ENCODE data around the gene CAPN14.

The CAPN14 gene

GRCh38 chr2:31223749-31224148 lies 6.4 kb upstream of the CAPN14 start:
- DNase-seq, result no peak

- DNase-seq, result no peak
Observed at GRCh38 chr2:31223026-31223425, 5.7 kb upstream of the CAPN14 start.

DNA sequence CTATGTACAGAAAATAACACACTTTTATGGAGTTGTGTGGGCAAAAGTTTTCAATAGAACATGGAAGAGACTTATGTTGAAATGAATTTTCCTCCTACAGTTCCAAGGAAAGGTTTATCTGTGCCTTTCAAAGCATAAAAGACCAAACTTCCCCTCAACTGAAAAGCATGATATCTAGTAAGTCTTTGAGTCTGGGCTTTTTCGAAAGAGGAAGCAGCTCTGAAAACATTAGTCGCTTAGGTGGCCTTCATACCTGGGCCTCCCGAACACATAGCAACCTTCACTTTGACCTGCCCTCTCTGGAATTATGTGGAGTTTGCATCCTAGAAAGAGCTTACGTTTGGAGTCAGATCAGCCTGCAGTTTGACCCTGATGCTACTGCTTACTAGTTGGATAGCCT lies 4.8 kb upstream of the CAPN14 start:
- DNase-seq, result no peak

DNA sequence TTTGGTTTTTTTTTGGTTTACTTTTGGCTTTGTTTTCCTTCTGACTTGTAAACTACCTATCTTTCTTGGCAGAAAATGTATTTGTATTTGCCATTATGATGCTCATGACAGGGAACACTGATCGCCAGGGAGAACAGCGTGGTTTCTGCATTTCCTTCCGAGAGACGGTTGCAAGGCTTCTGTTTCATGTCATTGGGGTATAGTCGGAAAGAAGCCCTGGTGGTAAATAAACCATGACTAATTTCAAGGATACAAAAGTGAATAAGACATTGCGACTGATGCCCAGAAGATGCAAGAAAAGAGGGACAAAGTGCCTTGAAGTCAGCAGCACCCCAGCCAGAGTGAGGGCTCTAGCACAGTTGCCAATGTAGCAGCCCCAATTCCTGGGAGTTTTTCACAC lies 4.2 kb upstream of the CAPN14 start:
- no peak for DNase-seq

GRCh38 chr2:31219131-31219969 lies 2.0 kb upstream of the CAPN14 start:
- no peak for DNase-seq

DNA sequence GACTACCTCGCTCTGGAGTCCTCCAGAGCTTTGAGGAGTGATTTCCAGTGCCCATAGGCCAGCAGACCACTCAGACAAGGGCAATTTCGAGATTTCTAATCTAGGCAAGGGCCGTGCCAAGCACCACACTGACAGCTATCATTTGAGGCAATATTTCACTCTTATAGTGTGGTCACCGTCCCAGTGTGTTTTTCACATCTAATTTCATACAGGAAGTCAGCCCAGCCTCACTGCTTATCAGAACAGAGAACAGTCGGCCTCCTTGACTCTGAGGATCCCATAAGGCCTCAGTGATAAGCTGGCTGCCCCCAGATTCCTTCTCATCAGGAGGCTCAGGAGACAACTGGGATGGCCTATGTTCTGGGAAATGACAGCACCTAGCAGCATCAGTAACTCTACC lies 581 bp downstream of the CAPN14 start:
- DNase-seq, result no peak

DNA sequence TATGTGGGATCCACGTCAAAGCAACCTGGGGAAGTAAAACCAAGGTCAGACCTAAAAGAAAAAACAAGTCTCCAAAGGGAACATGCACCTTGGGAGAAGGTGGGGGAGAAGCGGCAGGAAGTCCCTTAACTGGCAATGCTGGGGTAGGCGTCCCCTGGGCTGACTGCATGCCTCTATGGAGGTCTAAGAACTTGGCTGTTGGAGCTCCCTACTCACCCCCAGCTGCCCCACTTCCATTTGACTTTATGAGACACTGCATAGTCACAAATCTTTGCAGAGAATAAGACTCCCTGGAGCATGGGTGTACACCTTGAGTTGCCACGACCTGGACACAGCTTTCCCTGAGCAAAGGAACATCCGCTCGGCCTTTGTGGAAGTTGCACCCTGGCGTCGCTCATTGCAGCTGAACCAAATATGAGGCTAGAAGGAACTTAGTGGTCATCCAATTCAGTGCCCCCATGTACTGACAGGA lies 2.8 kb downstream of the CAPN14 start:
- DNase-seq, result no peak

DNA sequence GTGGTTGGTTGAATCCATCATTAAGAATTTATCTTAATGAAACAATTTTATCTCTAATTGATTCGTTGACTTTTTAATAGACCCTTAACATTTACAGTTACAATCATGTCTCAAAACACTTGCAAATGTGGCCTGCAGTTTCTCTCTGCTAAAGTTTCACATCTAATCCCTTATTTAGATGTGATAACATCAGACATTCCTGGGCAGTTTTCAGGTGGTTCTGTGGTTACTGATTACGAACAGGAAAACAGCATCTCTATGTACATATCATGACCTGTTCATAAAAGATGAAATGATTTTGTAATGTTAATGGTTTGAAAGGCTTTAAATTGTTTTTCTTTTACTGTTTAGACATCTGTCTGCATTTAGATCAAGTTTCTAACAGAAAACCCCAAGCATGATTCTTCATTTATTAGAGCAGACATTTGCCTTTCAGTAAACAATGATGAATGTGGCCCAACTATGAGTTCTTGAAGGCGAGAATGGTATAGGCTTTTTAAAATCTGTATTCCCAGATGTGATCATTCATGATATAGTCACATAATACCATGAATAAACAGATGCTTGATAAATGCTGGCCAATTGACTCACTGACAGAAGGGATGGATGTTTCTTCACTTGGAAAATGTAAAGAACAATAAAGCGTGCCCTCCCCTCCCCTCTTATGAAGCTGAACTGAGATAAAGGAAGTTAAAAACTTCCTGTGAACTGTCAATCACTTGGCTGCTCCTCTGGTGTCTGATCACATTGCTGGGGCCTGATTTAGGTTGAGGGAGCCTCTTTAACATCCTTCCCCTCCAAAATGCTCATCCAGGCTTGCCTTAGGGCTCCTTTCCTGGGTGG lies 3.5 kb downstream of the CAPN14 start:
- DNase-seq, result no peak

DNA sequence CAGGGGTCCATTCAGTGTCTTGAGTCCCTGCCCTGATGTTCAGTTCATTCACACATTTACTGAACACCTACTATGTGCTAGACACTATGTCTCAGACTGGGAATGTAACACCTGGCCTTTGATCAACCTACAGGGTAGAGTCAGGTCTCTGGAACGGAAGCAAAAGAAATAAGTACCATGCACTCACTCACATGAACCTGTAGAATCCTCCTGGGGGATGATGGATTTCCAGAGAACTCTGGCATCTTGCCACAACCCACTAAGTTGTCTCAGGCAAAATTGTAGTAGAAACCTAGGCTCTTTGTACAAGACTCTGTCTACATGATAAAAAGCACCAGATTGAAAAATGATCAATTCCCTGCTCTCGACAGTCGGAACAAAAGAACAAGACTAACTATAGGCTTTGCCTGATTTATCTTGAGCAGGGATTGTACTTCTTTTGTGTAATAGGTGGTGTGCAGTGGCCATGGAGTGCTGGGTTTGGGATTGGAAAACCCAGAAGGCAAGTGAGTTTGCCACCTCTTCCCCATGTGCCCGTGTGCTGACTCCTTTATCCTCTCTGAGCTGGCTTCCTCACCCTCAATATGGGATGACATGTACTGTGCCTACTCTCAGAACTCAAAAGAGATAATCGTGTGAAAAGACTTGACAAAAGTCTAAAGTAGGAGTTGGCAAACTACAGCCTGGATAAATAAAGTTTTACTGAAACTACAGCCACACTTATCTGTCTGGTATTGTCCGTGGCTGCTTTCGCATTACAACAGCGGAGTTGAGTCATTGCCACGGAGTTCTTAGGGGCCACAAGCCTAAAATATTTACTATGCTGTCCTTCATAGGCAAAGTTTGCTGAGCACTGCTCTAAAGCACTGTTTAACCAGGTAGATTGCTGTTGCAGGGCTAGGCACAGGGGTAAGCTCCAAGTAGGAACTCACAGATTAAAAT lies 4.4 kb downstream of the CAPN14 start:
- DNase-seq, result no peak

- DNase-seq, result no peak
Observed at GRCh38 chr2:31208240-31208639, 9.1 kb downstream of the CAPN14 start.

GRCh38 chr2:31207790-31208189 lies 9.5 kb downstream of the CAPN14 start:
- no peak for DNase-seq

DNA sequence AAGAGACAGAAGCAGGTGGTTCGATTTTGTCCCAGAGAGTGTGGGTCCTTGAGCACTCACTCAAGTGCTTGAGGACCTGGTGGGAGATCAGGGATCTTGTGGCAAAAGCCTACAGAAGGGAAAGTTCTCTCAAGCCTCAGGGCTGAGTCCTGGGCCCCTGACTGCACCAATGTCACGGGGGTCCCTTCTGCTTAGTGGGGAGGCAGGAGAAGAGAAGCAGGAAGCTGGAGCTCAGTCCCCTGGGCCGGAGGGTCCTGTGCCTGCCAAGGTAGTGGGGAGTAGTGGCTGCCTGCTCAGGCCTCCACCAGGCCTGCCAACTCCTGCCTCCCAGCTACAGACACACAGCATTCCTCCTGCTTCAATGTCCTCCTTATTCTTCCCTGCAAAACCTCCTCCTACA lies 11.7 kb downstream of the CAPN14 start:
- DNase-seq, result no peak

DNA sequence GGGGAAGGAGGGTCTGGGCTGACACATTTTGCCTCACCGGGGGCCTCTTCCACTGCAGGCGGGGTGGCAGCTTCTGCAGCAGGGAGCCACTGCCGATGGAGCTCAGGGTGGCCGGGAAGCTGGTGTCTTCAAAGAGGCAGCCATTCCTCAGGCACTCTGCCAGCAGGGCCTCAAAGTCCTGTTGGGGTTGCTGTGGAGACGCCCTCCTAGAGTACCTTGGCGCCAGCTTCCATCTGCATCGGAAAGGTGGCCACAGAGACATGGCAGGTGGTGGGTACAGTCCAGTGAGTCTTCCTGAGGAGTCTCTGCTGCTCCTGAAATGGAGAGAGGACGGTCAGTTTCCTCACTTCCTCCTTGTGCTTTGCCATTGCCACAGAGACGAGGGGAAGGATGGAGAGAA lies 12.1 kb downstream of the CAPN14 start:
- DNase-seq, result no peak

GRCh38 chr2:31204783-31205182 lies 12.5 kb downstream of the CAPN14 start:
- DNase-seq, result no peak

DNA sequence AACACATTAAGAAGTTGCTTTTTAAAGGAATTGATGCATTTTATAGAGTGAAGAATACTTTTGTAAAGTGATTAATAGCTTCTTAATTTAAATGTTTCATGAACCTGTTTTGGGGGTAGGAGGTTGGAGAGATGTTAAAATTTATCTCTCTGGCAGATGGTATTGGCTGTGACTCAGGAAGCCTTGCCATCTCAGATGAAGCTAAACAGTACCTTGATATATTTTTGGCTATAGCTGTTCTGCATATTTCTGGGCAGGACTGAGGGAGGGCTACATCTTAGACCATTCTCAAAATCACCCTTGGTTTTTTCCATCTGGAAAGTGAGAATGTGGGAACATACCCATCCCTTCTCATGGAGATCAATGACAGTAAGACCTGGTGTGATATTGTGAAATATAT lies 13.4 kb downstream of the CAPN14 start:
- no peak for DNase-seq

- no peak for DNase-seq
Observed at GRCh38 chr2:31202833-31203232, 14.5 kb downstream of the CAPN14 start.

DNA sequence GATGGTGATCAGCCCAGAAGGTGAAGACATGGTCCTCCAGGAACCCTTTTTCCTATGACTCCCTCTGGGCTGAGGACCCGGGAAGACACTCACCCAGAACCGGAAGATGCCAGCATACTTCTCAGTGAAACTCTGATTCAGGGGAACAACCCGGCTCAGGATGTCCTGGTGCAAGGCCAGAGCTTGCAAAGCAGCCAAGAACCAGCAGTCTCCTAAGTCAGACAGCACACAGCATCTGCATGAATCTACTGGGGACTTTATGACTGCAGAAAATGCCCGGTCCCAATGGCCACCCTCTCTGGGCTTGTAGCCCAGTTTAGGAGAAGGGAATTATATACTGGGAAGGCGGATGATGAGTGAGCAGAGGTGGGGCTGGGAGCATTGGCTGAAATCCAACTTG lies 15.3 kb downstream of the CAPN14 start:
- DNase-seq, result no peak

- DNase-seq, result no peak
Observed at GRCh38 chr2:31200972-31201371, 16.3 kb downstream of the CAPN14 start.

DNA sequence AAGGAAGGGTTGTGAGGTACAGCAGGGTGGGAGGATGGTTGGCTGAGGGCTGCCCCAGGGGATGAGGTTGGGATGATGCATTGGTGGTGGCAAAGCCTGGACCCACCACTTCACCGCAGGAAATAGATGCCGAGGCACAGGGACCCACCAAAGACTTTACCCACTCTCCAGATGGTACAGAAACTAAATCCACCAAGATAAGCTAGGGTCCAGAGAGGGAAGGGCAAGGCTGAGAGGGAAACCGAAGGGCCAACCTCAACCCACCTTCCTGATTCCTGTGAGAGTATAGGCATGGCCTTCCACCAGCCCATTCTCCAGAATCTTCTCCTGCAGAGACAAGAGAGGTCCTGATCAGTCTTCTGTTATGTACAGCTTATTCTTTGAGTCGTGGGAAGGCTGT lies 18.1 kb downstream of the CAPN14 start:
- no peak for DNase-seq

GRCh38 chr2:31197669-31198068 lies 19.6 kb downstream of the CAPN14 start:
- DNase-seq, result no peak

DNA sequence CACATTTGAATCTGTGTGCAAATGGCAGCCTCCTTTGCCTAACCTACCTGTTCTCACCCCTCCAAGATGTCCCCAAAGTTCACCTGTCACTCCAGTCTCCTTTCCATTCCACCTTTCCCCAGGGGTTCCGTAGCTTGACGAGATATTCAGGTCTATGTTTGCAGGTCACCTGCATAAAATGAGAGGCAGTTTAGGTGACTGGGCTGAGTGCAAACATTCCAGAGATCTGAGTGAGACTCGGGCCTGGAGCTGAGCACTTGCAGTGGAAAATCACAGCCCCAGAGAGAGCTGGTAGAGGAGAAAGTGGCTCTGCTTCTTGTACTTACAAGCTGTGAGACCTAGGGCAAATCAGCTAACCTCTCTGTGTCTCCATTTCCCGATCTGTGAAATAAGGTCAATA lies 20.1 kb downstream of the CAPN14 start:
- no peak for DNase-seq

DNA sequence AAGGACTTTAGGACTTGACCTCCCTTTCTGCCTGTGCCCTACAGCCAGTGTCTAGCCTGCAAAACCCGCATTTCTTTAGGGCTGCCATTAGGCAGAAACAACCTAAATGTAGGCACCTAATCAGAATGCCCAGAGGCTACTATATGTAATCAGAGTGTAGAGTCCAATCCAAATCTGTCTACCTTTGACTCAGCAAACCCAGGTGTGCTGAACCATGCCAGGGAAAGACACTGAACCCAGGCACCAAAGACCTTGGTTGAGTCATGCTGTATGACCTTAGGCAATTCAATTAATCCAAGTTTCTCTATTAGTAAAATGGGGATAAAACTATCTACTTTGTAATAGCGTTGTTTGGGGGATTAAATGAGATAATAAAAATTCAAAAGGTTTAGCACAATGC lies 20.7 kb downstream of the CAPN14 start:
- no peak for DNase-seq

- no peak for DNase-seq
Observed at GRCh38 chr2:31193806-31194205, 23.5 kb downstream of the CAPN14 start.
